Ovary (tissue), 3 donors: ENCODE results near the gene ARHGAP8.

Source experiments
- CTCF ChIP-seq, 3 donors: fragments of 450-650 bp in 2 of 3; fragments of 200-600 bp in 1 of 3; IDR thresholded peaks; one replicate each; pipeline versions ENCODE4 v1.5.1 to v1.8.0; 2016 to 2022; ENCODE audit warnings: antibody characterized with exemption in 3 of 3, mild to moderate bottlenecking in 1 of 3
- EP300 ChIP-seq: sonication (generic); formaldehyde crosslinking; IDR thresholded peaks from one replicate; pipeline ENCODE4 v1.6.1; 2017; ENCODE audit warnings: antibody characterized with exemption
- POLR2A ChIP-seq: fragments of 450-650 bp; IDR thresholded peaks from one replicate; pipeline ENCODE4 v1.6.1; 2017; ENCODE audit warnings: antibody characterized with exemption, mild to moderate bottlenecking, moderate library complexity
- donor health status: DM: no; HTN: no; CAD: no.

- no peak for TF ChIP-seq CTCF (IDR thresholded peaks at IDR 0.05)
- TF ChIP-seq EP300, result no peak
- no peak for TF ChIP-seq POLR2A
These were observed 20.3 kb upstream of the ARHGAP8 start for GRCh38 chr22:44732017-44732561.
